HG02759 (cell line): Measurements from ENCODE around the gene EFCAB11.
A peak's percentile ranks its signal among the peaks of the same experiment; 100 is the strongest.

Experiments
- ATAC-seq: cut with Tn5 transposase; IDR thresholded peaks from one replicate; pipeline ENCODE4 v1.9.1; 2021; ENCODE audit warnings: mild to moderate bottlenecking, moderate library complexity; ENCODE audit not compliant: unreplicated experiment

The EFCAB11 gene

GRCh38 chr14:89957376-89957775 lies 2.8 kb upstream of the EFCAB11 start:
- no peak for ATAC-seq

GRCh38 chr14:89956661-89957009 lies 2.1 kb upstream of the EFCAB11 start:
- no peak for ATAC-seq

- ATAC-seq = peak; percentile 71
Observed at GRCh38 chr14:89955745-89956660, 1.5 kb upstream of the EFCAB11 start, which contains the start of gene TDP1. TSS of gene TDP1 (plus strand) at chr14:89955927. CDS start at chr14:89963115, 7,188 bp downstream.

GRCh38 chr14:89955022-89955744 lies 653 bp upstream of the EFCAB11 start:
- ATAC-seq = peak; percentile 9

- no peak for ATAC-seq
Observed at GRCh38 chr14:89953602-89954001, 928 bp downstream of the EFCAB11 start.

- no peak for ATAC-seq
Observed at GRCh38 chr14:89952576-89952975, 2.0 kb downstream of the EFCAB11 start.

- ATAC-seq = no peak
Observed at GRCh38 chr14:89947344-89947743, 7.2 kb downstream of the EFCAB11 start.

- no peak for ATAC-seq
Observed at GRCh38 chr14:89941830-89942377, 12.6 kb downstream of the EFCAB11 start.

GRCh38 chr14:89936654-89937185 lies 17.8 kb downstream of the EFCAB11 start:
- ATAC-seq = no peak

GRCh38 chr14:89933002-89933401 lies 21.5 kb downstream of the EFCAB11 start:
- ATAC-seq = no peak

- ATAC-seq = no peak
Observed at GRCh38 chr14:89927186-89927865, 27.2 kb downstream of the EFCAB11 start.

- ATAC-seq = no peak
Observed at GRCh38 chr14:89926694-89927093, 27.8 kb downstream of the EFCAB11 start.

GRCh38 chr14:89924268-89924667 lies 30.3 kb downstream of the EFCAB11 start:
- ATAC-seq = no peak

- no peak for ATAC-seq
Observed at GRCh38 chr14:89922031-89922907, 32.3 kb downstream of the EFCAB11 start.

GRCh38 chr14:89921346-89921745 lies 33.2 kb downstream of the EFCAB11 start:
- ATAC-seq = no peak

GRCh38 chr14:89920056-89920455 lies 34.5 kb downstream of the EFCAB11 start:
- no peak for ATAC-seq

GRCh38 chr14:89918721-89919120 lies 35.8 kb downstream of the EFCAB11 start:
- ATAC-seq = no peak

GRCh38 chr14:89915114-89915878 lies 39.2 kb downstream of the EFCAB11 start:
- ATAC-seq = no peak

- ATAC-seq = no peak
Observed at GRCh38 chr14:89912667-89913211, 41.8 kb downstream of the EFCAB11 start.
